HEK293T (cell line): ENCODE data around the gene SMPD3.

Source experiments
- ARNT ChIP-seq: fragments of 450-650 bp; IDR thresholded peaks from 2 replicates; pipeline ENCODE4 v1.6.1; 2017; ENCODE audit warnings: mild to moderate bottlenecking
- BHLHE40 ChIP-seq: fragments of 450-650 bp; IDR thresholded peaks from 2 replicates; pipeline ENCODE4 v1.6.1; 2016; ENCODE audit warnings: mild to moderate bottlenecking, moderate library complexity, borderline replicate concordance
- ELF4 ChIP-seq: fragments of 450-650 bp; IDR thresholded peaks from 2 replicates; pipeline ENCODE4 v1.6.1; 2017; ENCODE audit warnings: antibody characterized with exemption
- FOXA1 ChIP-seq: fragments of 450-650 bp; IDR thresholded peaks from 2 replicates; pipeline ENCODE4 v1.6.1; 2016; ENCODE audit warnings: mild to moderate bottlenecking
- FOXK2 ChIP-seq: fragments of 450-650 bp; IDR thresholded peaks from 2 replicates; pipeline ENCODE4 v1.6.1; 2016; ENCODE audit warnings: mild to moderate bottlenecking
- FOXM1 ChIP-seq: fragments of 450-650 bp; IDR thresholded peaks from 2 replicates; pipeline ENCODE4 v1.6.1; 2017; ENCODE audit warnings: mild to moderate bottlenecking, borderline replicate concordance
- SP1 ChIP-seq: fragments of 450-650 bp; IDR thresholded peaks from 2 replicates; pipeline ENCODE4 v1.6.1; 2017
- SUZ12 ChIP-seq: fragments of 450-650 bp; IDR thresholded peaks from 2 replicates; pipeline ENCODE4 v1.6.1; 2016; ENCODE audit warnings: mild to moderate bottlenecking

- no peak for TF ChIP-seq ELF4
- TF ChIP-seq BHLHE40: no peak
- TF ChIP-seq FOXM1: no peak
- TF ChIP-seq SP1: no peak
- no peak for TF ChIP-seq SUZ12
- no peak for TF ChIP-seq ARNT
- no peak for TF ChIP-seq FOXA1
- TF ChIP-seq FOXK2: no peak
Observed at GRCh38 chr16:68374246-68374805, 74.0 kb downstream of the SMPD3 start.
